Activated B cell treated with CpG ODN at 0.5 μM for 24 hours (primary cell): ENCODE data around the gene SLC12A7. TPM values are rescaled to one million over a fixed set of nuclear protein-coding genes. Genes with fewer than 3 reads are reported as not detected.
A peak's percentile ranks its signal among the peaks of the same experiment; 100 is the strongest.

ENCODE experiments used
- ATAC-seq: fragments of 200-7000 bp; cut with Tn5 transposase; one replicate; pipeline ENCODE4 v1.10.0; 2021; ENCODE audit warnings: low read depth, mild to moderate bottlenecking, moderate library complexity
- CTCF ChIA-PET: fragments of 350-600 bp; sonication (Branson Sonifier 250); formaldehyde crosslinking; loops from one replicate; lab custom pipeline; 2021; ENCODE audit warnings: antibody characterized with exemption; lab: Charles Lee
- POLR2A ChIA-PET: fragments of 350-600 bp; sonication (Branson Sonifier 250); formaldehyde crosslinking; loops from one replicate; lab custom pipeline; 2021; ENCODE audit warnings: antibody characterized with exemption; lab: Charles Lee
- DNase-seq: peaks from one replicate; pipeline ENCODE4 v3.0.0; 2022
- H3K27ac Mint-ChIP-seq: one replicate; pipeline ENCODE4 v1.8.0; 2020; ENCODE audit warnings: mixed read lengths
- H3K27me3 Mint-ChIP-seq: one replicate; pipeline ENCODE4 v1.8.0; 2021; ENCODE audit warnings: mixed read lengths
- H3K36me3 Mint-ChIP-seq: one replicate; pipeline ENCODE4 v1.8.0; 2021; ENCODE audit warnings: low read depth, mixed read lengths
- H3K4me1 Mint-ChIP-seq: one replicate; pipeline ENCODE4 v1.8.0; 2021; ENCODE audit warnings: mixed read lengths
- H3K4me3 Mint-ChIP-seq: one replicate; pipeline ENCODE4 v1.8.0; 2020; ENCODE audit warnings: mild to moderate bottlenecking, mixed read lengths
- H3K9me3 Mint-ChIP-seq: one replicate; pipeline ENCODE4 v1.8.0; 2020; ENCODE audit warnings: mixed read lengths
- CTCF ChIP-seq: fragments of 200-600 bp; IDR thresholded peaks from one replicate; pipeline ENCODE4 v1.8.0; 2022; ENCODE audit warnings: antibody characterized with exemption, mild to moderate bottlenecking
- intact Hi-C: fragments of 100-400 bp; cut with micrococcal nuclease; formaldehyde crosslinking; loops from one replicate; pipeline ENCODE4 v1.15.1; 2024
- total RNA-seq: library from RNA; stranded (reverse); gene quantifications from 2 replicates; pipeline ENCODE4 v1.2.3, GENCODE V29; 2022

The SLC12A7 gene
- total RNA-seq, 1 donor from 2014 or later = 23.3 TPM

GRCh38 chr5:1140171-1140817 is 28.4 kb upstream of the SLC12A7 start:
- H3K4me1 Mint-ChIP-seq = peaks cover 29% of the 10 kb centered on the region
- POLR2A ChIA-PET = interaction anchor here (0.6 to 1.2 kb wide), 3 partner anchors 13 to 345 kb away, joined by 3 read pairs; no protein-coding TSS in a partner anchor
- peaks cover 5% of the 10 kb centered on the region for H3K27me3 Mint-ChIP-seq
- peak overlapping the region; percentile 55 for H3K4me3 Mint-ChIP-seq
- H3K9me3 Mint-ChIP-seq = no peaks in the 10 kb centered on the region
- no peak overlapping the region for H3K27ac Mint-ChIP-seq
- ATAC-seq (peak; percentile 84), DNase-seq (peak; percentile 63)
- TF ChIP-seq CTCF = no peak
- no peaks in the 10 kb centered on the region for H3K36me3 Mint-ChIP-seq
- intact Hi-C loops = loop anchor here (1.0 to 5.0 kb wide), 3 partner anchors 132 to 468 kb away; partner anchors contain the start of gene NKD2
- CTCF ChIA-PET = interaction anchor here (0.8 to 2.2 kb wide), 6 partner anchors 10 to 505 kb away, joined by 3 to 16 read pairs (median 8); no protein-coding TSS in a partner anchor

GRCh38 chr5:1139331-1140170 is 27.7 kb upstream of the SLC12A7 start:
- DNase-seq (no peak), ATAC-seq (no peak)
- peaks cover 36% of the 10 kb centered on the region for H3K4me1 Mint-ChIP-seq
- POLR2A ChIA-PET = interaction anchor here (1.2 kb wide), 1 partner anchor 345 kb away, joined by 3 read pairs; no protein-coding TSS in a partner anchor
- TF ChIP-seq CTCF = no peak
- intact Hi-C loops = loop anchor here (1.0 to 5.0 kb wide), 4 partner anchors 13 to 467 kb away; partner anchors contain the start of gene NKD2
- H3K9me3 Mint-ChIP-seq = no peaks in the 10 kb centered on the region
- H3K27me3 Mint-ChIP-seq = peaks cover 5% of the 10 kb centered on the region
- no peaks in the 10 kb centered on the region for H3K36me3 Mint-ChIP-seq
- peak overlapping the region; percentile 55 for H3K4me3 Mint-ChIP-seq
- H3K27ac Mint-ChIP-seq = no peak overlapping the region
- CTCF ChIA-PET = interaction anchor here (0.9 to 2.6 kb wide), 8 partner anchors 11 to 216 kb away, joined by 3 to 17 read pairs (median 8); no protein-coding TSS in a partner anchor

- H3K4me3 Mint-ChIP-seq = no peak overlapping the region
Observed at GRCh38 chr5:1138445-1139245, 26.8 kb upstream of the SLC12A7 start.

More at GRCh38 chr5:1138445-1139245, 26.8 kb upstream of the SLC12A7 start:
- Mint-ChIP-seq H3K4me1 (peaks cover 45% of the 10 kb centered on the region), H3K9me3 (no peaks in the 10 kb centered on the region), H3K36me3 (no peaks in the 10 kb centered on the region), H3K27ac (no peak overlapping the region), H3K27me3 (peaks cover 5% of the 10 kb centered on the region)
- intact Hi-C loops = loop anchor here (2.0 kb wide), 1 partner anchor 14 kb away; no protein-coding TSS in a partner anchor
- POLR2A ChIA-PET = no interaction called here
- ATAC-seq (no peak), DNase-seq (no peak)
- CTCF ChIA-PET = interaction anchor here (0.9 to 2.6 kb wide), 6 partner anchors 11 to 215 kb away, joined by 3 to 17 read pairs (median 4); no protein-coding TSS in a partner anchor
- no peak for TF ChIP-seq CTCF
